HepG2 (cell line): ENCODE results near the gene PPP2R5D. TPM values are rescaled to one million over a fixed set of nuclear protein-coding genes. Genes with fewer than 3 reads are reported as not detected.
A peak's percentile ranks its signal among the peaks of the same experiment; 100 is the strongest.

Source experiments
- CEBPB ChIP-seq: IDR thresholded peaks from 2 replicates; pipeline ENCODE4 v1.6.1; 2011; ENCODE audit warnings: low read depth, low read length, improper control_type of control experiment, borderline replicate concordance
- CENPT ChIP-seq: sonication (generic); formaldehyde crosslinking; IDR thresholded peaks from 2 replicates; pipeline ENCODE4 v1.8.0; 2022; ENCODE audit warnings: low read depth, mild to moderate bottlenecking, moderate library complexity, missing genetic modification reagents
- EP300 ChIP-seq, 3 experiments: sonication (generic) in 1 of 3; formaldehyde crosslinking in 1 of 3; IDR thresholded peaks; 2 replicates each; pipeline versions ENCODE4 v1.5.1 to v1.6.1; 2011 to 2020; ENCODE audit warnings: low read depth in 2 of 3, low read length in 2 of 3, borderline replicate concordance in 1 of 3, improper control_type of control experiment in 1 of 3, mild to moderate bottlenecking in 1 of 3, missing genetic modification reagents in 1 of 3, moderate library complexity in 1 of 3
- GATAD2A ChIP-seq: IDR thresholded peaks from 2 replicates; pipeline ENCODE4 v1.6.1; 2016
- HNRNPLL ChIP-seq: fragments of 200-400 bp; formaldehyde crosslinking; IDR thresholded peaks from 2 replicates; pipeline ENCODE4 v1.6.1; 2017; ENCODE audit warnings: mild to moderate bottlenecking, low read depth, low read length; ENCODE audit not compliant: poor library complexity, severe bottlenecking
- NFYB ChIP-seq: sonication (generic); formaldehyde crosslinking; IDR thresholded peaks from 2 replicates; pipeline ENCODE4 v1.4.0; 2020; ENCODE audit warnings: missing genetic modification reagents
- SMAD9 ChIP-seq: sonication (generic); formaldehyde crosslinking; IDR thresholded peaks from 2 replicates; pipeline ENCODE4 v1.5.1; 2020; ENCODE audit warnings: mild to moderate bottlenecking, missing genetic modification reagents
- TFDP2 ChIP-seq: sonication (generic); formaldehyde crosslinking; IDR thresholded peaks from 2 replicates; pipeline ENCODE4 v1.4.0; 2020; ENCODE audit warnings: missing genetic modification reagents
- TP53 ChIP-seq: sonication (generic); formaldehyde crosslinking; conservative IDR thresholded peaks from 2 replicates; pipeline ENCODE4 v1.4.0; 2020; ENCODE audit warnings: missing genetic modification reagents
- ZBTB7A ChIP-seq: sonication (generic); formaldehyde crosslinking; IDR thresholded peaks from 2 replicates; pipeline ENCODE4 v1.8.0; 2022; ENCODE audit warnings: mild to moderate bottlenecking, missing genetic modification reagents
- ZFP37 ChIP-seq: sonication (generic); formaldehyde crosslinking; IDR thresholded peaks from 2 replicates; pipeline ENCODE4 v1.4.0; 2020; ENCODE audit warnings: missing genetic modification reagents, borderline replicate concordance
- ZKSCAN5 ChIP-seq: sonication (generic); formaldehyde crosslinking; IDR thresholded peaks from 2 replicates; pipeline ENCODE4 v1.5.1; 2020; ENCODE audit warnings: mild to moderate bottlenecking, missing genetic modification reagents
- ZMAT3 ChIP-seq: sonication (generic); formaldehyde crosslinking; conservative IDR thresholded peaks from 2 replicates; pipeline ENCODE4 v1.7.0; 2021; ENCODE audit warnings: missing genetic modification reagents
- ZNF12 ChIP-seq: sonication (generic); formaldehyde crosslinking; IDR thresholded peaks from 2 replicates; pipeline ENCODE4 v1.5.0; 2020; ENCODE audit warnings: missing genetic modification reagents
- ZNF160 ChIP-seq: sonication (generic); formaldehyde crosslinking; IDR thresholded peaks from 2 replicates; pipeline ENCODE4 v1.8.0; 2022; ENCODE audit warnings: mild to moderate bottlenecking, inconsistent platforms, missing genetic modification reagents
- ZNF275 ChIP-seq: sonication (generic); formaldehyde crosslinking; IDR thresholded peaks from 2 replicates; pipeline ENCODE4 v1.8.0; 2022; ENCODE audit warnings: missing genetic modification reagents, mild to moderate bottlenecking, inconsistent platforms, borderline replicate concordance
- ZNF329 ChIP-seq: sonication (generic); formaldehyde crosslinking; IDR thresholded peaks from 2 replicates; pipeline ENCODE4 v1.9.0; 2021; ENCODE audit warnings: low read depth, mild to moderate bottlenecking, missing genetic modification reagents
- ZNF7 ChIP-seq: IDR thresholded peaks from 2 replicates; pipeline ENCODE4 v1.6.1; 2016; ENCODE audit warnings: missing biosample characterization, missing genetic modification reagents
- polyA plus RNA-seq, 8 experiments: library from polyadenylated mRNA; depleted of rRNA in 3 of 8; stranded (reverse) in 7 of 8; unstranded in 1 of 8; fragments of >200 nt; fragmentation: Illumina TruSeq in 4 of 8; extraction: Trizol in 4 of 8; gene quantifications; 2 replicates each; pipeline versions ENCODE4 v1.2.1 to v1.2.3, GENCODE V29; 2011 to 2016; ENCODE audit warnings: low read depth in 4 of 8, missing spikeins in 1 of 8, mixed read lengths in 1 of 8; ENCODE audit not compliant: insufficient read depth in 1 of 8
- total RNA-seq, 5 experiments: library from RNA; depleted of rRNA; stranded (reverse); fragments of >200 nt; fragmentation: Illumina TruSeq; extraction: Trizol; gene quantifications; 2 replicates each; pipeline ENCODE4 v1.2.3, GENCODE V29; 2016; ENCODE audit warnings: low read depth in 1 of 5
- TF ChIP-seq, protein P1 (sequence below): sonication (generic); formaldehyde crosslinking; IDR thresholded peaks from 2 replicates; pipeline ENCODE4 v1.4.0; 2020; ENCODE audit warnings: missing genetic modification reagents, borderline replicate concordance
- TF ChIP-seq, protein P2 (sequence below): sonication (generic); formaldehyde crosslinking; IDR thresholded peaks from 2 replicates; pipeline ENCODE4 v1.5.1; 2020; ENCODE audit warnings: mild to moderate bottlenecking, missing genetic modification reagents, moderate library complexity

The PPP2R5D gene
- total and polyA plus RNA-seq, 2 of the 13 experiments (the other 11 are each of a cell fraction or from before 2014, with no cell fraction given), result 53.7 to 60.4 TPM

DNA sequence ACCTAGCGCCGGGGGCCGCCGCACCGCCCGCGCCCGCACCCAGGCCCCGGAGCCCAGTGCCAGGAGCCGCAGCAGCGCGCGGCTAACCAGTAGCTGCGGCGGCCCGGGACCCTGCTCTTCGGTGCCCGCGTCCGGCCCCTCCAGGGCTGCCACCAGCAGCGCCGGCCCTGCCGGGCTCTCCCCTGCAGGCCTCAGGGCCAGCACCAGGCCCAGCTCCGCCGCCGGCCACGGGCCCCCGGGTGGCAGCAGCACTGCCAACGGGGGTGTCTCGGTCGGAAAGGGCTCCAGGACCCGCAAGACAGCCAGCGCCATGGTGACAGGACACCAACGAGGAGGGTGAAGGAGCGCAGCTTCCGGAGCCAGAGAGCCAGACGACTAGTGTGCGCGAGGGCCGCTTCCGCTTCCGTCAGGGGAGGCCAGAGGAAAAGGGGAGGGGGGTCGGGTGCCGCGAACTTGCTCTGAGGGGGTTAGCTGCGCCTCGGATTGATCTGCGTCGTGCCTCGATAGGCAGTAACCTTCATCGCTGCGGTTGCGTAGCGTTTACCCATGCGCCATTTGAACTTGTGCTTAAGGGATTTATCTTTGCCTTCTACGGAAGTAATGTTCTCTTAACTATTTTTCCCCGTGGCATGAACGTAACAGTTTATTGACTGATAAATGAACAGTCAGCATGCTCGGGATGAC lies 5.4 kb upstream of the PPP2R5D start, which contains the start of gene PEX6 (continued):
- TF ChIP-seq, protein P1, sequence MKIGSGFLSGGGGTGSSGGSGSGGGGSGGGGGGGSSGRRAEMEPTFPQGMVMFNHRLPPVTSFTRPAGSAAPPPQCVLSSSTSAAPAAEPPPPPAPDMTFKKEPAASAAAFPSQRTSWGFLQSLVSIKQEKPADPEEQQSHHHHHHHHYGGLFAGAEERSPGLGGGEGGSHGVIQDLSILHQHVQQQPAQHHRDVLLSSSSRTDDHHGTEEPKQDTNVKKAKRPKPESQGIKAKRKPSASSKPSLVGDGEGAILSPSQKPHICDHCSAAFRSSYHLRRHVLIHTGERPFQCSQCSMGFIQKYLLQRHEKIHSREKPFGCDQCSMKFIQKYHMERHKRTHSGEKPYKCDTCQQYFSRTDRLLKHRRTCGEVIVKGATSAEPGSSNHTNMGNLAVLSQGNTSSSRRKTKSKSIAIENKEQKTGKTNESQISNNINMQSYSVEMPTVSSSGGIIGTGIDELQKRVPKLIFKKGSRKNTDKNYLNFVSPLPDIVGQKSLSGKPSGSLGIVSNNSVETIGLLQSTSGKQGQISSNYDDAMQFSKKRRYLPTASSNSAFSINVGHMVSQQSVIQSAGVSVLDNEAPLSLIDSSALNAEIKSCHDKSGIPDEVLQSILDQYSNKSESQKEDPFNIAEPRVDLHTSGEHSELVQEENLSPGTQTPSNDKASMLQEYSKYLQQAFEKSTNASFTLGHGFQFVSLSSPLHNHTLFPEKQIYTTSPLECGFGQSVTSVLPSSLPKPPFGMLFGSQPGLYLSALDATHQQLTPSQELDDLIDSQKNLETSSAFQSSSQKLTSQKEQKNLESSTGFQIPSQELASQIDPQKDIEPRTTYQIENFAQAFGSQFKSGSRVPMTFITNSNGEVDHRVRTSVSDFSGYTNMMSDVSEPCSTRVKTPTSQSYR, result 0 out of 2 replicates have a peak, but pooled peaks have one; percentile 52
- TF ChIP-seq TFDP2 (CRISPR knock-in tag) (peak; percentile 49; the same call in 1 of the 2 replicates), NFYB (CRISPR knock-in tag) (peak; percentile 20), ZNF7 (CRISPR knock-in tag) (no peak), ZBTB7A (0 out of 2 replicates have a peak, but pooled peaks have one; percentile 43), ZNF12 (CRISPR knock-in tag) (peak; percentile 64; the same call in 1 of the 2 replicates), SMAD9 (CRISPR knock-in tag) (peak; percentile 88; the same call in 1 of the 2 replicates), ZKSCAN5 (CRISPR knock-in tag) (no peak), CEBPB (no peak), EP300 (IDR thresholded peaks at IDR 0.05; ENCODE audit: low read depth in 2 of 2, low read length in 2 of 2) (no peak; a peak in 1 of 4 replicates), EP300 (CRISPR knock-in tag; IDR thresholded peaks at IDR 0.05; ENCODE audit: borderline replicate concordance) (peak; percentile 16; the same call in 1 of the 2 replicates), TP53 (CRISPR knock-in tag) (no peak), ZNF160 (CRISPR knock-in tag) (no peak), GATAD2A (CRISPR knock-in tag) (peak; percentile 81), HNRNPLL (peak; percentile 98), ZNF329 (CRISPR knock-in tag) (peak; percentile 11; the same call in 1 of the 2 replicates), ZNF275 (CRISPR knock-in tag) (no peak), CENPT (CRISPR knock-in tag) (no peak), ZFP37 (CRISPR knock-in tag) (peak; percentile 66; the same call in 1 of the 2 replicates), ZMAT3 (CRISPR knock-in tag) (0 out of 2 replicates have a peak, but pooled peaks have one; percentile 88)
- TF ChIP-seq, protein P2, sequence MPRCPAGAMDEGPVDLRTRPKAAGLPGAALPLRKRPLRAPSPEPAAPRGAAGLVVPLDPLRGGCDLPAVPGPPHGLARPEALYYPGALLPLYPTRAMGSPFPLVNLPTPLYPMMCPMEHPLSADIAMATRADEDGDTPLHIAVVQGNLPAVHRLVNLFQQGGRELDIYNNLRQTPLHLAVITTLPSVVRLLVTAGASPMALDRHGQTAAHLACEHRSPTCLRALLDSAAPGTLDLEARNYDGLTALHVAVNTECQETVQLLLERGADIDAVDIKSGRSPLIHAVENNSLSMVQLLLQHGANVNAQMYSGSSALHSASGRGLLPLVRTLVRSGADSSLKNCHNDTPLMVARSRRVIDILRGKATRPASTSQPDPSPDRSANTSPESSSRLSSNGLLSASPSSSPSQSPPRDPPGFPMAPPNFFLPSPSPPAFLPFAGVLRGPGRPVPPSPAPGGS, result peak; percentile 90
